Activated CD4-positive, alpha-beta T cell treated with anti-CD3 and anti-CD28 coated beads, Interleukin-2, amount 10 ng/mL, durations not matched to agents 24 days and 14 days (primary cell): ENCODE data around the gene SNRPB2. TPM values are rescaled to one million over a fixed set of nuclear protein-coding genes. Genes with fewer than 3 reads are reported as not detected.

ENCODE experiments used
- DNase-seq: peaks from one replicate; pipeline ENCODE4 v3.0.0; 2022
- H3K27ac Mint-ChIP-seq: one replicate; pipeline ENCODE4 v1.8.0; 2022; ENCODE audit warnings: mild to moderate bottlenecking, mixed read lengths
- H3K27me3 Mint-ChIP-seq: one replicate; pipeline ENCODE4 v1.8.0; 2022; ENCODE audit warnings: mixed read lengths
- H3K36me3 Mint-ChIP-seq: one replicate; pipeline ENCODE4 v1.8.0; 2022; ENCODE audit warnings: low read depth, mild to moderate bottlenecking, mixed read lengths
- H3K4me1 Mint-ChIP-seq: one replicate; pipeline ENCODE4 v1.8.0; 2021; ENCODE audit warnings: mixed read lengths
- H3K4me3 Mint-ChIP-seq: one replicate; pipeline ENCODE4 v1.8.0; 2022; ENCODE audit warnings: mild to moderate bottlenecking, moderate library complexity, mixed read lengths
- H3K9me3 Mint-ChIP-seq: one replicate; pipeline ENCODE4 v1.8.0; 2021; ENCODE audit warnings: mixed read lengths
- intact Hi-C: fragments of 100-400 bp; cut with micrococcal nuclease; formaldehyde crosslinking; loops from one replicate; pipeline ENCODE4 v1.15.1; 2023
- total RNA-seq: library from RNA; stranded (reverse); gene quantifications from 2 replicates; pipeline ENCODE4 v1.2.3, GENCODE V29; 2022

Gene SNRPB2
- total RNA-seq, 1 donor from 2014 or later = 134 TPM

DNA sequence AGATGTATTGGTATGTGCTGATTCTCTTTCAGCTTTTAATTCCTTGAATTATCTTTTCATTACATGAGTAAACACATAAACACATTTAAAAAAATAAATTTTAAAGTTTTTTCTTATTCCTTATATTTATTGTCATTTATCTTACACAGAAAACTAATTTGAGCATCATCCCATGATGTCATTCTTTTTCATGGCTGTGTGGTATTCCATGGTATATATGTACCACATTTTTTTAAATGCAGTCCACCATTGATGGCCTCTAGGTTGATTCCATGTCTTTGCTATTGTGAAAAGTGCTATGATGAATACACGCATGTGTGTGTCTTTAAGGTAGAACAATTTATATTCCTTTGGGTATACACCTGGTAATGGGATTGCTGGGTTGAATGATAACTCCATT is 51.7 kb downstream of the SNRPB2 start:
- Mint-ChIP-seq H3K36me3 (no peaks in the 10 kb centered on the region), H3K27me3 (no peaks in the 10 kb centered on the region), H3K9me3 (peaks cover 4% of the 10 kb centered on the region), H3K4me1 (no peaks in the 10 kb centered on the region), H3K4me3 (no peak overlapping the region), H3K27ac (no peak overlapping the region)
- intact Hi-C loops = no loop called here
- DNase-seq = no peak

DNA sequence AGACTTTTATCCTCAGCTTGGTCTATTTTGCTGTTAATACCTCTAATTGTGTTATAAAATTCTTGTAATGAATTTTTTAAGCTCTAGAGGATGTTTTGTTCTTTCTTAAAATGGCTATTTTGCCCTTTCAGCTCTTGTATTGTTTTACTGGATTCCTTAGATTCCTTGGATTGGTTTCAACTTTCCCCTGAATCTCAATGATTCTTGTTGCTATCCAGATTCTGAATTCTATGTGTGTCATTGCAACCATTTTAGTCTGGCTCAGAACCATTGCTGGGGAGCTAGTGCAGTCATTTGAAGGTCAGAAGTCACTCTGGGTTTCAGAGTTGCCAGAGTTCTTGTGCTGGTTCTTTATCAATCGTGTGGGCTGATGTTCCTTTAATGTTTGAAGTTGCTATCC is 55.4 kb downstream of the SNRPB2 start:
- H3K36me3 Mint-ChIP-seq = no peaks in the 10 kb centered on the region
- H3K27ac Mint-ChIP-seq = no peak overlapping the region
- no peaks in the 10 kb centered on the region for H3K27me3 Mint-ChIP-seq
- H3K9me3 Mint-ChIP-seq = peaks cover 4% of the 10 kb centered on the region
- no peak overlapping the region for H3K4me3 Mint-ChIP-seq
- no peaks in the 10 kb centered on the region for H3K4me1 Mint-ChIP-seq
- intact Hi-C loops = no loop called here
- no peak for DNase-seq

Other genes with a start within 250 kb of the SNRPB2 start
- 7.5 and 8.1 TPM in 2 replicates for gene KIF16B, start 156.6 kb upstream of the SNRPB2 start, total RNA-seq
- gene OTOR, start 18.3 kb downstream of the SNRPB2 start, total RNA-seq = not detected in 2 replicates